Heart left ventricle (tissue), 16 donors: ENCODE measurements around the gene WASF3. TPM values are rescaled to one million over a fixed set of nuclear protein-coding genes. Genes with fewer than 3 reads are reported as not detected.

Experiments
- ATAC-seq, 4 donors: fragments of 200-7000 bp; cut with Tn5 transposase; one replicate each; pipeline ENCODE4 v1.9.1; 2020 to 2022; ENCODE audit warnings: moderate library complexity in 4 of 4, mild to moderate bottlenecking in 3 of 4, moderate number of reproducible peaks in 1 of 4
- DNase-seq, 5 donors: peaks; one replicate each; pipeline ENCODE4 v3.0.0-alpha.2; 2020
- H3K27ac ChIP-seq, 12 donors: fragments of 200-600 bp; sonication (generic) in 4 of 12; one replicate each; pipeline versions ENCODE4 v1.5.0 to v1.8.0; 2016 to 2022; ENCODE audit warnings: mild to moderate bottlenecking in 2 of 12
- H3K27me3 ChIP-seq, 9 donors: fragments of 200-600 bp; sonication (generic) in 2 of 9; one replicate each; pipeline versions ENCODE4 v1.5.1 to v1.8.0; 2016 to 2022; ENCODE audit warnings: mild to moderate bottlenecking in 3 of 9
- H3K36me3 ChIP-seq, 9 donors: fragments of 200-600 bp; sonication (generic) in 2 of 9; one replicate each; pipeline versions ENCODE4 v1.5.0 to v1.8.0; 2018 to 2022; ENCODE audit warnings: mild to moderate bottlenecking in 2 of 9
- H3K4me1 ChIP-seq, 12 donors: fragments of 200-600 bp; sonication (generic) in 4 of 12; one replicate each; pipeline versions ENCODE4 v1.5.0 to v1.8.0; 2016 to 2022; ENCODE audit warnings: mild to moderate bottlenecking in 3 of 12
- H3K4me3 ChIP-seq, 12 donors: fragments of 200-600 bp; sonication (generic) in 4 of 12; one replicate each; pipeline versions ENCODE4 v1.5.0 to v1.8.0; 2017 to 2022; ENCODE audit warnings: mild to moderate bottlenecking in 9 of 12, moderate library complexity in 4 of 12
- H3K9me3 ChIP-seq, 12 donors: fragments of 200-600 bp; sonication (generic) in 4 of 12; one replicate each; pipeline versions ENCODE4 v1.5.0 to v1.8.0; 2016 to 2022; ENCODE audit warnings: mild to moderate bottlenecking in 1 of 12
- CTCF ChIP-seq, 12 donors: fragments of 200-600 bp; sonication (generic) in 4 of 12; IDR thresholded peaks; one replicate each; pipeline versions ENCODE4 v1.5.0 to v1.8.0; 2018 to 2022; ENCODE audit warnings: antibody characterized with exemption in 12 of 12, mild to moderate bottlenecking in 5 of 12
- POLR2A ChIP-seq, 2 donors: fragments of 450-650 bp; IDR thresholded peaks; one replicate each; pipeline ENCODE4 v1.6.1; 2017; ENCODE audit warnings: antibody characterized with exemption in 2 of 2, mild to moderate bottlenecking in 2 of 2, moderate library complexity in 2 of 2
- WGBS, 4 donors: extraction: QIAGEN DNeasy Blood & Tissue Kit in 2 of 4; methylation state at CpG; one replicate each; pipeline versions ENCODE4 v1.1.5 to v1.1.7; 2013 to 2018; 5-methylcytosine and 5-hydroxymethylcytosine counted together
- intact Hi-C, 10 donors: fragments of 100-400 bp; cut with DNase I; formaldehyde crosslinking; loops; one replicate each; pipeline versions ENCODE4 v1.11.1 to v1.14.2; 2022
- polyA plus RNA-seq, 2 donors: library from polyadenylated mRNA; stranded (reverse); fragments of 200-250 nt; gene quantifications; one replicate each; pipeline ENCODE4 v1.2.3, GENCODE V29; 2013
- total RNA-seq, 9 donors: library from RNA; depleted of rRNA in 2 of 9; stranded (reverse); fragments of >200 nt in 2 of 9; fragmentation: NEBNext Ultra II Directional in 3 of 9; extraction: Animal tissue kit (Norgen Biotek cat#: 25700) in 3 of 9; gene quantifications; one replicate each; pipeline versions ENCODE4 v1.1.0 to v1.2.4, GENCODE V29; 2016 to 2023
- donor health status: ischemic (EF 13 %, LVEDD 7.1; RV severe dilation, severe dysfunction).
- donor health status: healthy with polysubstance abuse.
- donor health status: DM: no; HTN: yes; CAD: no.
- donor health status: DM: no; HTN: no; CAD: no.
- donor health status: ischemic (EF 25% LVEDD 6.9; RV normal size, moderate dysfunction).
- donor health status: ischemic (EF 25% LVEDD 5.7; RV mildly dilated, moderate dysfunction).
- donor health status: healthy.
- donor health status: DM: yes; HTN: yes; CAD: no.
- donor health status: ischemic (EF 35%, LVEDD 5.7; RV mildly dilated, moderate dysfunction).
- donor health status: nonischemic (EF 11% LVEDD 7.7; RV severe dilation, severe dysfunction).
- donor health status: DM: yes; HTN: yes; CAD: no.
- donor health status: PGD.
- donor health status: ischemic (EF 29% LVEDD 5.4; RV normal size, mild dysfunction).
- donor health status: nonischemic (EF 23%, LVEDD 6.1; RV moderate dilation, normal function).

Gene WASF3
- total and polyA plus RNA-seq, 11 donors: 3.4 to 14.9 (median 10.0) TPM

GRCh38 chr13:26680123-26680450, 122.6 kb downstream of the WASF3 start:
- H3K36me3 ChIP-seq: peaks cover 0 to 41% (median 21%) of the 10 kb centered on the region in 9 donors
- WGBS, 4 donors: 82 to 86% (median 84%) methylated on average over 9 of the region's 9 CpGs
- no peak for DNase-seq
- H3K4me1 ChIP-seq: no peaks in the 10 kb centered on the region
- no peaks in the 10 kb centered on the region for H3K27me3 ChIP-seq
- no peaks in the 10 kb centered on the region for H3K9me3 ChIP-seq
- no peak for TF ChIP-seq POLR2A (IDR thresholded peaks at IDR 0.05)
- TF ChIP-seq CTCF (IDR thresholded peaks at IDR 0.05): no peak
- intact Hi-C loops: no loop called here
- no peak for ATAC-seq
- H3K27ac ChIP-seq: no peak overlapping the region
- no peak overlapping the region for H3K4me3 ChIP-seq

GRCh38 chr13:26680572-26680971, 123.1 kb downstream of the WASF3 start:
- intact Hi-C loops: no loop called here
- 83 to 88% (median 85%) methylated on average over 5 of the region's 5 CpGs for WGBS, 4 donors
- no peak for TF ChIP-seq POLR2A (IDR thresholded peaks at IDR 0.05)
- no peak for TF ChIP-seq CTCF (IDR thresholded peaks at IDR 0.05)
- H3K9me3 ChIP-seq: no peaks in the 10 kb centered on the region
- peaks cover 0 to 43% (median 22%) of the 10 kb centered on the region in 9 donors for H3K36me3 ChIP-seq
- no peak for DNase-seq
- no peak overlapping the region for H3K27ac ChIP-seq
- no peaks in the 10 kb centered on the region for H3K4me1 ChIP-seq
- H3K27me3 ChIP-seq: no peaks in the 10 kb centered on the region
- no peak for ATAC-seq
- H3K4me3 ChIP-seq: no peak overlapping the region

- ATAC-seq (no peak), DNase-seq (no peak)
- H3K4me3 ChIP-seq: no peak overlapping the region
- WGBS, 4 donors: 90 to 95% (median 94%) methylated on average over 15 of the region's 15 CpGs
- no peak overlapping the region for H3K27ac ChIP-seq
- no peaks in the 10 kb centered on the region for H3K27me3 ChIP-seq
- intact Hi-C loops: no loop called here
- no peaks in the 10 kb centered on the region for H3K9me3 ChIP-seq
- TF ChIP-seq CTCF (IDR thresholded peaks at IDR 0.05) (no peak), POLR2A (IDR thresholded peaks at IDR 0.05) (no peak)
- H3K4me1 ChIP-seq: no peaks in the 10 kb centered on the region
- peaks cover 0 to 48% (median 27%) of the 10 kb centered on the region in 9 donors for H3K36me3 ChIP-seq
These were observed 123.6 kb downstream of the WASF3 start for GRCh38 chr13:26681036-26681435.

GRCh38 chr13:26682606-26683005, 125.1 kb downstream of the WASF3 start:
- Histone ChIP-seq H3K4me1 (no peaks in the 10 kb centered on the region), H3K27ac (no peak overlapping the region), H3K4me3 (no peak overlapping the region), H3K27me3 (no peaks in the 10 kb centered on the region), H3K9me3 (no peaks in the 10 kb centered on the region), H3K36me3 (peaks cover 0 to 62% (median 35%) of the 10 kb centered on the region in 9 donors)
- ATAC-seq (no peak), DNase-seq (no peak)
- intact Hi-C loops: no loop called here
- 95 to 97% (median 95%) methylated on average over 19 of the region's 19 CpGs for WGBS, 4 donors
- TF ChIP-seq CTCF (IDR thresholded peaks at IDR 0.05) (no peak), POLR2A (IDR thresholded peaks at IDR 0.05) (no peak)
